Measurements from ENCODE around the gene CAPN14. TPM values are rescaled to one million over a fixed set of nuclear protein-coding genes. Genes with fewer than 3 reads are reported as not detected.

The CAPN14 gene
- total and polyA plus RNA-seq, 7 donors, result 0.16 to 0.27 (median 0.24) TPM; not detected in 3

GRCh38 chr2:31142110-31142509 lies 75.2 kb downstream of the CAPN14 start:
- intact Hi-C loops (cut with DNase I), result no loop called here
- TF ChIP-seq POLR2A (IDR thresholded peaks at IDR 0.05) (no peak), POLR2AphosphoS5 (IDR thresholded peaks at IDR 0.05) (no peak), EP300 (IDR thresholded peaks at IDR 0.05) (no peak), CTCF (IDR thresholded peaks at IDR 0.05) (no peak)
- no peak overlapping the region for H3K27ac ChIP-seq
- no peak for DNase-seq
- H3K4me3 ChIP-seq, result no peak overlapping the region
- 62 to 63% methylated on average over 3 of the region's 3 CpGs for WGBS, 2 donors
- H3K27me3 ChIP-seq, result peaks cover 6 to 16% (median 11%) of the 10 kb centered on the region in 3 donors
- no peaks in the 10 kb centered on the region for H3K36me3 ChIP-seq
- no peaks in the 10 kb centered on the region for H3K9me3 ChIP-seq
- H3K4me1 ChIP-seq, result peaks cover 0 to 19% (median 17%) of the 10 kb centered on the region in 4 donors

GRCh38 chr2:31141443-31142085 lies 75.8 kb downstream of the CAPN14 start:
- intact Hi-C loops (cut with DNase I), result no loop called here
- no peak for TF ChIP-seq CTCF (IDR thresholded peaks at IDR 0.05)
- no peak for TF ChIP-seq POLR2AphosphoS5 (IDR thresholded peaks at IDR 0.05)
- TF ChIP-seq POLR2A (IDR thresholded peaks at IDR 0.05), result no peak
- TF ChIP-seq EP300 (IDR thresholded peaks at IDR 0.05), result no peak
- WGBS, 2 donors, result 88% methylated on average over 15 of the region's 15 CpGs
- Histone ChIP-seq H3K9me3 (no peaks in the 10 kb centered on the region), H3K36me3 (no peaks in the 10 kb centered on the region), H3K4me3 (no peak overlapping the region), H3K4me1 (peaks cover 0 to 24% (median 20%) of the 10 kb centered on the region in 4 donors), H3K27me3 (peaks cover 10 to 22% (median 15%) of the 10 kb centered on the region in 3 donors), H3K27ac (no peak overlapping the region)
- DNase-seq, result no peak

- TF ChIP-seq CTCF (IDR thresholded peaks at IDR 0.05), result no peak
- no peak for TF ChIP-seq EP300 (IDR thresholded peaks at IDR 0.05)
- no peak for TF ChIP-seq POLR2AphosphoS5 (IDR thresholded peaks at IDR 0.05)
- no peak for TF ChIP-seq POLR2A (IDR thresholded peaks at IDR 0.05)
- intact Hi-C loops (cut with DNase I), result no loop called here
- peaks cover 0 to 24% (median 20%) of the 10 kb centered on the region in 4 donors for H3K4me1 ChIP-seq
- no peak overlapping the region for H3K27ac ChIP-seq
- DNase-seq, result no peak
- H3K36me3 ChIP-seq, result no peaks in the 10 kb centered on the region
- H3K9me3 ChIP-seq, result no peaks in the 10 kb centered on the region
- no peak overlapping the region for H3K4me3 ChIP-seq
- 92 to 93% methylated on average over 8 of the region's 8 CpGs for WGBS, 2 donors
- H3K27me3 ChIP-seq, result peaks cover 11 to 34% (median 26%) of the 10 kb centered on the region in 3 donors
These were observed 77.2 kb downstream of the CAPN14 start for GRCh38 chr2:31140151-31140550.

GRCh38 chr2:31139671-31140070 lies 77.6 kb downstream of the CAPN14 start:
- DNase-seq, result no peak
- H3K27ac ChIP-seq, result no peak overlapping the region
- H3K4me3 ChIP-seq, result no peak overlapping the region
- peaks cover 0 to 24% (median 20%) of the 10 kb centered on the region in 4 donors for H3K4me1 ChIP-seq
- 94 to 95% methylated on average over 4 of the region's 4 CpGs for WGBS, 2 donors
- peaks cover 11 to 39% (median 30%) of the 10 kb centered on the region in 3 donors for H3K27me3 ChIP-seq
- TF ChIP-seq POLR2AphosphoS5 (IDR thresholded peaks at IDR 0.05), result no peak
- no peak for TF ChIP-seq POLR2A (IDR thresholded peaks at IDR 0.05)
- no peak for TF ChIP-seq EP300 (IDR thresholded peaks at IDR 0.05)
- no peak for TF ChIP-seq CTCF (IDR thresholded peaks at IDR 0.05)
- H3K36me3 ChIP-seq, result no peaks in the 10 kb centered on the region
- H3K9me3 ChIP-seq, result no peaks in the 10 kb centered on the region
- intact Hi-C loops (cut with DNase I), result no loop called here

Data from sigmoid colon (tissue), 7 donors.